H1 (cell line): ENCODE measurements around the gene RNF135. TPM values are rescaled to one million over a fixed set of nuclear protein-coding genes. Genes with fewer than 3 reads are reported as not detected.

Source experiments
- BRCA1 ChIP-seq: IDR thresholded peaks from 2 replicates; pipeline ENCODE4 v1.6.1; 2012; ENCODE audit warnings: low read depth, low read length, improper control_type of control experiment
- CBX5 ChIP-seq: fragments of 300-800, 300-1000 bp; sonication (generic); IDR thresholded peaks from 2 replicates; pipeline ENCODE4 v1.7.1; 2016; ENCODE audit warnings: antibody characterized with exemption, low read length, low read depth
- CEBPB ChIP-seq: IDR thresholded peaks from 2 replicates; pipeline ENCODE4 v1.6.1; 2012; ENCODE audit warnings: low read depth, low read length
- CHD1 ChIP-seq: IDR thresholded peaks from 2 replicates; pipeline ENCODE4 v1.6.1; 2012; ENCODE audit warnings: low read depth, low read length, improper control_type of control experiment
- CREB1 ChIP-seq: IDR thresholded peaks from 2 replicates; pipeline ENCODE4 v1.6.1; 2012; ENCODE audit warnings: inconsistent platforms
- EGR1 ChIP-seq: IDR thresholded peaks from 2 replicates; pipeline ENCODE4 v1.6.1; 2011; ENCODE audit warnings: low read depth, low read length, borderline replicate concordance
- EZH2 ChIP-seq: fragments of 200-600 bp; sonication (generic); IDR thresholded peaks from 2 replicates; pipeline ENCODE4 v1.7.1; 2012; ENCODE audit warnings: low read depth, mild to moderate bottlenecking, moderate library complexity, low read length, inconsistent platforms; ENCODE audit not compliant: severe bottlenecking
- GTF2F1 ChIP-seq: IDR thresholded peaks from 2 replicates; pipeline ENCODE4 v1.6.1; 2012; ENCODE audit warnings: low read depth, low read length, improper control_type of control experiment, borderline replicate concordance
- KDM1A ChIP-seq: fragments of 200-600, 300-600 bp; sonication (generic); IDR thresholded peaks from 2 replicates; pipeline ENCODE4 v1.7.1; 2016; ENCODE audit warnings: mild to moderate bottlenecking, low read length, borderline replicate concordance
- KDM4A ChIP-seq: IDR thresholded peaks from one replicate; pipeline ENCODE4 v1.7.1; 2012; ENCODE audit warnings: low read depth, mild to moderate bottlenecking, moderate library complexity, low read length, inconsistent platforms; ENCODE audit not compliant: severe bottlenecking
- KDM5A ChIP-seq: fragments of 200-600 bp; IDR thresholded peaks from 2 replicates; pipeline ENCODE4 v1.7.1; 2012; ENCODE audit warnings: mild to moderate bottlenecking, low read length, inconsistent platforms, mixed read lengths
- RAD21 ChIP-seq, 2 experiments: IDR thresholded peaks in 1 of 2; conservative IDR thresholded peaks in 1 of 2; 2 replicates each; pipeline ENCODE4 v1.6.1; 2011; ENCODE audit warnings: low read depth in 2 of 2, low read length in 2 of 2, improper control_type of control experiment in 1 of 2, inconsistent platforms in 1 of 2, mild to moderate bottlenecking in 1 of 2, moderate library complexity in 1 of 2
- RXRA ChIP-seq: IDR thresholded peaks from 2 replicates; pipeline ENCODE4 v1.6.1; 2011; ENCODE audit warnings: low read depth, mild to moderate bottlenecking, low read length, moderate library complexity; ENCODE audit not compliant: insufficient read depth
- SAP30 ChIP-seq: fragments of 300-600 bp; sonication (generic); IDR thresholded peaks from 2 replicates; pipeline ENCODE4 v1.7.1; 2012; ENCODE audit warnings: low read length, moderate library complexity, mild to moderate bottlenecking, inconsistent platforms; ENCODE audit not compliant: insufficient read depth, insufficient replicate concordance
- SIRT6 ChIP-seq: IDR thresholded peaks from one replicate; pipeline ENCODE4 v1.7.1; 2012; ENCODE audit warnings: low read length, inconsistent platforms
- SP1 ChIP-seq: IDR thresholded peaks from 2 replicates; pipeline ENCODE4 v1.6.1; 2011; ENCODE audit warnings: low read depth, low read length
- SP2 ChIP-seq: IDR thresholded peaks from 2 replicates; pipeline ENCODE4 v1.6.1; 2012; ENCODE audit warnings: mild to moderate bottlenecking, low read length, inconsistent platforms
- SP4 ChIP-seq: IDR thresholded peaks from 2 replicates; pipeline ENCODE4 v1.6.1; 2012; ENCODE audit warnings: low read length, inconsistent platforms
- SUZ12 ChIP-seq: fragments of 200-600 bp; sonication (generic); IDR thresholded peaks from 2 replicates; pipeline ENCODE4 v1.6.1; 2012; ENCODE audit warnings: mild to moderate bottlenecking, inconsistent platforms, low read length, moderate library complexity, mixed read lengths
- TAF7 ChIP-seq: optimal IDR thresholded peaks from 2 replicates; pipeline ENCODE3; 2011; ENCODE audit warnings: low read depth, mild to moderate bottlenecking, inconsistent platforms, low read length, moderate library complexity, borderline replicate concordance
- TBP ChIP-seq: IDR thresholded peaks from 2 replicates; pipeline ENCODE4 v1.6.1; 2011; ENCODE audit warnings: low read depth, low read length, improper control_type of control experiment
- TCF12 ChIP-seq: IDR thresholded peaks from 2 replicates; pipeline ENCODE4 v1.6.1; 2011; ENCODE audit warnings: low read depth, mild to moderate bottlenecking, low read length
- TEAD4 ChIP-seq: IDR thresholded peaks from 2 replicates; pipeline ENCODE4 v1.6.1; 2012; ENCODE audit warnings: low read depth, low read length, inconsistent platforms, mixed read lengths
- ZNF274 ChIP-seq: IDR thresholded peaks from 2 replicates; pipeline ENCODE4 v1.7.0; 2012; ENCODE audit warnings: low read length, borderline replicate concordance; ENCODE audit errors: extremely low read depth
- polyA plus RNA-seq, 7 experiments: library from polyadenylated mRNA; depleted of rRNA in 3 of 7; stranded (reverse) in 5 of 7; unstranded in 2 of 7; fragments of >200 nt in 5 of 7; fragments of 200-250 nt in 2 of 7; gene quantifications; 1 replicate in 5 of 7; 2 replicates in 1 of 7; 4 replicates in 1 of 7; pipeline versions ENCODE4 v1.2.1 to v1.2.3, GENCODE V29; 2011 to 2013; ENCODE audit warnings: missing spikeins in 2 of 7, mixed read lengths in 2 of 7
- total RNA-seq: library from RNA; stranded (reverse); fragmentation: NEBNext Ultra II Directional; extraction: Animal tissue kit (Norgen Biotek cat#: 25700); gene quantifications from 2 replicates; pipeline ENCODE4 v1.2.1, GENCODE V29; 2021
- TF ChIP-seq, protein P1 (sequence below): IDR thresholded peaks from 2 replicates; pipeline ENCODE4 v1.6.1; 2011; ENCODE audit warnings: low read length, improper control_type of control experiment

The RNF135 gene
- total and polyA plus RNA-seq, 2 of the 8 experiments (the other 6 are each of a cell fraction or from before 2014, with no cell fraction given): 8.8 to 9.0 TPM

GRCh38 chr17:31008374-31009041 lies 37.7 kb downstream of the RNF135 start (continued):
- TF ChIP-seq RAD21 (IDR thresholded peaks at IDR 0.05 in 1 of 2, conservative IDR thresholded peaks at IDR 0.05 in 1 of 2; ENCODE audit: low read depth in 2 of 2, low read length in 2 of 2) (peak in 1 of 2 experiments; percentile 4; a peak in 1 of 4 replicates), EGR1 (no peak), BRCA1 (no peak), CREB1 (0 out of 2 replicates have a peak, but pooled peaks have one; percentile 10), ZNF274 (no peak), EZH2 (no peak), TAF7 (no peak), CBX5 (no peak), SP2 (no peak), SUZ12 (no peak), SAP30 (no peak), KDM1A (no peak), SIRT6 (no peak), GTF2F1 (no peak), TBP (peak; percentile 42; the same call in 1 of the 2 replicates), KDM4A (peak; percentile 91), CEBPB (no peak), TCF12 (no peak), SP4 (no peak), RXRA (no peak), KDM5A (no peak), CHD1 (no peak), SP1 (no peak), TEAD4 (no peak)
- TF ChIP-seq, protein P1, sequence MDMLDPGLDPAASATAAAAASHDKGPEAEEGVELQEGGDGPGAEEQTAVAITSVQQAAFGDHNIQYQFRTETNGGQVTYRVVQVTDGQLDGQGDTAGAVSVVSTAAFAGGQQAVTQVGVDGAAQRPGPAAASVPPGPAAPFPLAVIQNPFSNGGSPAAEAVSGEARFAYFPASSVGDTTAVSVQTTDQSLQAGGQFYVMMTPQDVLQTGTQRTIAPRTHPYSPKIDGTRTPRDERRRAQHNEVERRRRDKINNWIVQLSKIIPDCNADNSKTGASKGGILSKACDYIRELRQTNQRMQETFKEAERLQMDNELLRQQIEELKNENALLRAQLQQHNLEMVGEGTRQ: no peak
